SIG-M5 (cell line): ENCODE data around the gene SSPN.

Experiments
- DNase-seq: peaks from one replicate; lab custom pipeline; 2025; lab: John Stamatoyannopoulos, UW

SSPN gene

DNA sequence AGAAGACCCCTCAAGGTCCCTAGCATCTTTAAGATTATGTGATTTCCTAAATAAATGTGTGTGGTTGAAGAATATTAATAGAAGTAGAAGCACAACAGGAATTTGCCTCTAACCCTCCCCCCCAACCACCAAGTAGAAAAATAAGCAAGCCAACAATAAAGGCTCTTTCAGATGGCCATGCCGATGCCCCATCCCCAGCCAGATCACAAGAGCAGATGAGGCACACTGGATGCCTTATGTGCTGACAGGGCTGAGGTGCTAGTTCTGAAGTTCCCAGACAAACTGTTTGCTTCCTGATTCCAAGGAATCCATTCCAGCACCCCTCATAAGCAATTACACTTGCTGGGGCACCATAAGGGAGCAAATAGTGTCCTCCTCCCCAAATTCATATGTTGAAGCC, 90.0 kb downstream of the SSPN start:
- no peak for DNase-seq

DNA sequence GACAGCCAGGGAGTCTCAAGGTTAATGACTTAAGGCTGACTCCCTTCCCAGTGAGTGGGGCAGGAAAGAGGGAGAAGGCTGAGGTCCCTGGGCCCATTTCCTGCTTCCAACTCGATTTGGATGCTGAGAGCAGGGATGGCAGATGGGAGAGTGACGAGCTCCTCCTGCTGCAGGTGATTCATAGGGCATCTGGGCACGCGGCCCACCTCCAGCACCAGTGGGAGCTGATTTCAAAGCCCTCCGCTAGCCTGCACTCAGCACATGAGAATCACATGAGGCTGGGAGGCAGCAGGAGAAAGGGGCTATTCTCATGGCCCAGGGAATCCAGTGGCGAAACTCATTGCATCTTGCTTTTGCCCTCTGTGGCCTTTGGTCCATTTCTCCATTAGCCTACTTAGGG, 90.8 kb downstream of the SSPN start:
- DNase-seq: no peak

DNA sequence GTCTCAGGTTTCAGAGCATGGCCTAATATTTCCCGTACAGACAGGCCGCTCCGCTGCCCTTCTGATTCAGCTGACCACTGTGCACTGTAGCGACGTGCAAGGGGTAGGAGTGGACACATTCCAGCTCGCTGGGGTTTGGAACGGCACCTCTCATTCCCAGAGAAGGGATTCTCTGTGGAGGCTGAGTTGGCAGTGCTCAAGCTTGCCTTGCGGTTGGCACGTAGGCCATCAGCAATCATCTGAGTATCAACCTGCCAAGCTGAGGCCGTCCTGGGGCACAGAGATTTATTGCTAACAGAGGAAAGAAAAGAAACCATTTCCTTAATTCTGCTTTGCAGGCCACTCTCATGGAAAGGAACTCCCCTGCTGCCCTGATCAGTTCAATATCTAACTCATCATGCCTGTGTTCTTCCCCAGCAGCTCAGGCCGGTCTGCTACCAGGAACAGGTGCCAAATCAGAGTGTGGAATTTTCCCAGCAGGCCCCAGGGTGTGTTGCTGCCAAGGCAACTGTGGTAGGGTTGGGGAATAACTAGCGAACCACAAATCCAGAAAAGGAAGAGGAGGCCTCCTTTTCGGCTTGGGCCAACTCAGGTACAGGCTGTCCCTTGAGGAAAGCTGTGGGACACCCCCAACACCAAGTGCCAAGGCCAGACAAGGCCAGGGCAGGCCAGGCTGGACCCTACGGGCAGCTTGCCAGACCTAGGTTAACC, 92.5 kb downstream of the SSPN start:
- no peak for DNase-seq

DNA sequence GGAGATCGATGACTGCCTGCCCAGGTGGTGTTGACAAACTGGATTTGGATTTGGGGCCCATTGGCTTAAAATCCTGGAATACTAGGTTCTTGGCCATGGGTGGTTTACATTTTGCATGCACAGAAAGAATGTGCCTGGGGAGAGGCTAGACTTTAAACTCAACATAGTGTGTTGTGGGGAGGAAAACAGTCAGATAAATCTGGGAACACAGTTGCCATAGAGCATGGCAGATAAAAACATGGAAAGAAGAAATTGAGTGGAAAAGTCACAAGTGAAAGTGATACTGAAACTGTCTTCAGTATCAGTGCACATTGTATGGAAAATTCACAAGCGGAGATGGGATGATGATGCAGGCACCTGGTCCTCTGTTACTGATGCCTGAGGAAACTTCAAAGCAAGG, 95.2 kb downstream of the SSPN start:
- DNase-seq: no peak

DNA sequence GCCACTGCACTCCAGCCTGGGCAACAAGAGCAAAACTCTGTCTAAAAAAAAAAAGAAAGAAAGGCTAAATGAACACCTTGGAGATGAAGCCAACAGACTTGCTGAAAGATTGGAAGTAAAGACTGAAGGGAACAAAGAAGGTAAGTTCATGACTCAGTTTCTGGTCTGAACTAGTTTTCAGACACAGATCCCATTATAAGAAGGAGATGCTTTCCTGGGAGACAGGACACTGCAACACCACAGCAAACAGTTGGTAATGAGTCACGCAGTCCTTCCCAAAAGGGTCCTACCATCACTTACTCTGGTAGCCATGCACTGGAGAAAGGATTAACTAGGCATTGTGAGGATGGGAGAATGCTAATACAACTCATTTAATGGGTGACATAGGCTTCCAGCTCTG, 97.2 kb downstream of the SSPN start:
- DNase-seq: no peak

GRCh38 chr12:26293612-26294011, 98.2 kb downstream of the SSPN start:
- DNase-seq: no peak

- DNase-seq: no peak
Measured at GRCh38 chr12:26295001-26295400, 99.6 kb downstream of the SSPN start.

DNA sequence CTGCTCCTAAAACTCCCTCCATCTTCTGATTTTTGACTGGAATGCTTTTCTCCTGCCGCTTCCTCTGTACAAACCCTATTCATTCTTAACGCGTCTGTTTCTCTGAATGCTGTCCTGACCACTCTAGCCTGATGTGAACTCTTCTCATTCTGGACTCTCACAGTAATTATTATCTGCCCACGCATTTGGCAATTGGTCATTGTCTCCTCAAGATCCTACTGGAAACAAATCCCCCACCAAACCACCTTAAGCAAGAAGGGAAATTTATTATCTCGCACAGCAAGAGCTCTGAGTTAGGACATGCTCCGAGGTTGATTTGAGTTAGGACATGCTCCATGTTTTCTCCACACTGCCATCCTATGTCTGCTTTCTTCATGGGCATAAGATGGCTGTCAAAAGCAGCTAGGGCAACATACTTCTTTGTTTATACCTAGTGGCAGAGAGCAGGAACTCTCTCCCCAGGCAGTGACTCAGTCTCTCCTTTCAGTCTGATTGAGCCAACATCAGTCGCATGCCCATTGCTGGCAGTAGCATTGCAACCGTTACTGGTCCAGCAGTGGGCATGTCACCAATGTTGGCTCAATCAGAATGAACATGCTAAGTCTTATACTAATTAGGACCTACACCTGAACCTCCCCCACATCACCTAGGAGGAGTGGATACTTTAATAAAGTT, 102.2 kb downstream of the SSPN start:
- no peak for DNase-seq

DNA sequence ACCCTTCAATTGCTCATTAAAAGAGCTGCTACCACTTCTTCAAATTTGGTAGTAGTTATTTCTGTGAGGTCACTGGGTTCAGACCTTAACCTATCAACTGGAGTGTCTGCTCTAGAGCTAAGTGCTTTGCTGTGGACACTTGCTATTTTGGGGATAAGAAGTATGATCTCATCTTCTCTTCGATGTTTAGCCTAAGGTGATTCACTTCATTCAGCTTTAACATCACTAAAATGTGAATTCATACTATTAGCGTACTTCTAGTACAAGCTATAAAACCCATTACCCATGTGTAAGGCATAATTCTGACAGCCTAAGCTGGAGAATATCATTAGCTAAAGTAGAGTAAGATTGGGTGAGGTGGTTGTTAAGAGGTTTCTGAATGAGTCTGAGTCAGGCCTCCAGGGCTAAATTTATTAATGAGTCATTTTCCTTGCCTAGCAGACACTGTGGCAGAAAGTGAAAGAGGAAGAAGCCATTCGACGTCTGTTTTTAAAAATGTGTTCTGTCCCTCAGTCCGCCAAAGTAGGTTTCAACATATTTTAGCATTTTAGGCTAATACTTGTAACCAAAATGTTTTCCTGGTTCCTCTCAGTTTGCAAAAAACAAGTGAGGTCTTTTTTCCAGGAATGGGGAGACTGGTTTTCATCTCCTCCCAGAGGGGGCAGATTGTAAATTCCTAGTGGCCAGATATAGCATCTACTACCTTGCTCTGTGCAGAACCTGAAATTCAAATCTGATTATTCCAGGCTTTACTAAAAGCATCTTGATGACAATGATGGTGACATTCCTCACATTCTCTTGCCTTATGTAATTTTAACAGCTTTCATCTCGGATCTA, 103.6 kb downstream of the SSPN start:
- peak; percentile 86 for DNase-seq

GRCh38 chr12:26299751-26300150, 104.4 kb downstream of the SSPN start:
- no peak for DNase-seq
